HG02852 (cell line): ENCODE measurements around the gene FCN3.
A peak's percentile ranks its signal among the peaks of the same experiment; 100 is the strongest.

ENCODE experiments used
- ATAC-seq: cut with Tn5 transposase; IDR thresholded peaks from one replicate; pipeline ENCODE4 v1.9.1; 2021; ENCODE audit warnings: mild to moderate bottlenecking, moderate library complexity; ENCODE audit not compliant: unreplicated experiment

FCN3 gene

GRCh38 chr1:27381969-27382762 is 7.5 kb upstream of the FCN3 start:
- no peak for ATAC-seq

- no peak for ATAC-seq
Observed at GRCh38 chr1:27380766-27381733, 6.4 kb upstream of the FCN3 start.

GRCh38 chr1:27380224-27380623 is 5.6 kb upstream of the FCN3 start:
- no peak for ATAC-seq

GRCh38 chr1:27379564-27380122 is 5.0 kb upstream of the FCN3 start:
- ATAC-seq, result no peak

GRCh38 chr1:27377760-27378495 is 3.3 kb upstream of the FCN3 start:
- ATAC-seq, result no peak

GRCh38 chr1:27372808-27373690 is 1.6 kb downstream of the FCN3 start:
- no peak for ATAC-seq

GRCh38 chr1:27372022-27372807 is 2.4 kb downstream of the FCN3 start:
- no peak for ATAC-seq

GRCh38 chr1:27368869-27369582 is 5.6 kb downstream of the FCN3 start:
- ATAC-seq, result no peak

GRCh38 chr1:27367160-27367650 is 7.4 kb downstream of the FCN3 start:
- no peak for ATAC-seq

- ATAC-seq, result peak; percentile 31
Observed at GRCh38 chr1:27366411-27367159, 8.0 kb downstream of the FCN3 start, which contains the start of gene MAP3K6. TSS of gene MAP3K6 (minus strand) at chr1:27366961. CDS start at chr1:27366597, 364 bp downstream.

GRCh38 chr1:27366113-27366410 is 8.6 kb downstream of the FCN3 start:
- ATAC-seq, result peak; percentile 42

GRCh38 chr1:27365372-27366112 is 9.1 kb downstream of the FCN3 start:
- ATAC-seq, result peak; percentile 42

- ATAC-seq, result no peak
Observed at GRCh38 chr1:27364696-27365371, 9.8 kb downstream of the FCN3 start.

- ATAC-seq, result no peak
Observed at GRCh38 chr1:27363766-27364695, 10.6 kb downstream of the FCN3 start.

- no peak for ATAC-seq
Observed at GRCh38 chr1:27361553-27361952, 13.1 kb downstream of the FCN3 start.
